ENCODE measurements around the gene RFT1. TPM values are rescaled to one million over a fixed set of nuclear protein-coding genes. Genes with fewer than 3 reads are reported as not detected.

Gene RFT1
- total RNA-seq, 4 donors from 2014 or later = 6.8 to 10.3 (median 9.0) TPM

DNA sequence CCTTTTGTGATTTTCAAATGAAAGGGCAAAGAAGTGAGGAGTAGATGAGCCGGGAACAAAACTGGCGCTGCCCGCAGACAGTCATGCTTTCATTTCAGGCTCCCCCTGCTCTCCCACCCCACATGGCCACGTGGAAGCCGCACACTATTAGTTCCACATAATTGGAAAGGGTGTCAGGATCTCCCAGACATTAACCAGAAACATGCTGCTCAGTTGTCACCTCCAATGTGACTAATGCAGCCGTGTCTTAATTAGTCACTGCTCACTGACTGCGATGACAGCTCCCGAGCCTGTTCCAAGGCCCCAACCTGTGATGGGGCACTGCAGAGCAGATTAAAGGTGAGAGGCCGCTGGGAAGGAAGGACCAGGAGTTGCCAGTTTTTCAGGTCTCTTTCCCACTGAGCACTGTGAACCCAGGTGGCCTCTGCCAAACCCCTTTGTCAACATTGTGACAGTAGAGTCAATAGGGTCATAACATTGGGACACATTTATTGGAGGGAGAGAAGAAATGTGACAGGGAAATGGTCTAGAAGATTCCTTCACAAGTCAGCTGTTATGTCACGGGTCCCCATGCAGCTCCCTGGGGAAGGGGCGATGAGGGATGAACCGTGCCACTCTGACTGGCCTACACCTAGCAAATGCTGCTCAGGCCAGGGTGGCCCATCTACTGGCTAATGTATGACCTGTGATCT, 45.8 kb downstream of the RFT1 start:
- 64% methylated on average over 11 of the region's 12 CpGs for WGBS
- intact Hi-C loops (cut with DNase I) = no loop called here
- Histone ChIP-seq H3K4me1 (peaks cover 0 to 16% (median 14%) of the 10 kb centered on the region in 4 donors), H3K4me3 (no peak overlapping the region), H3K36me3 (peaks cover 0 to 27% (median 4%) of the 10 kb centered on the region in 4 donors), H3K27ac (replicated peaks in 1 of 4) (no peak overlapping the region), H3K27me3 (no peaks in the 10 kb centered on the region), H3K9me3 (no peaks in the 10 kb centered on the region)
- TF ChIP-seq EP300 (IDR thresholded peaks at IDR 0.05) (no peak), POLR2AphosphoS5 (IDR thresholded peaks at IDR 0.05) (no peak), CTCF (IDR thresholded peaks at IDR 0.05) (no peak), POLR2A (IDR thresholded peaks at IDR 0.05; ENCODE audit: low read depth) (no peak)
- DNase-seq (ENCODE audit: extremely low spot score) = no peak

GRCh38 chr3:53083949-53084309, 46.3 kb downstream of the RFT1 start:
- DNase-seq (ENCODE audit: extremely low spot score) = no peak
- intact Hi-C loops (cut with DNase I) = no loop called here

GRCh38 chr3:53083521-53083920, 46.7 kb downstream of the RFT1 start:
- H3K27ac ChIP-seq (replicated peaks in 1 of 4) = no peak overlapping the region
- WGBS = 47% methylated on average over 8 of the region's 8 CpGs
- peaks cover 0 to 16% (median 14%) of the 10 kb centered on the region in 4 donors for H3K4me1 ChIP-seq

More at GRCh38 chr3:53083949-53084309, 46.3 kb downstream of the RFT1 start:
- 81% methylated on average over 3 of the region's 3 CpGs for WGBS
- Histone ChIP-seq H3K27me3 (no peaks in the 10 kb centered on the region), H3K4me3 (no peak overlapping the region), H3K4me1 (peaks cover 0 to 16% (median 14%) of the 10 kb centered on the region in 4 donors), H3K27ac (replicated peaks in 1 of 4) (no peak overlapping the region), H3K36me3 (peaks cover 0 to 22% (median 4%) of the 10 kb centered on the region in 4 donors), H3K9me3 (no peaks in the 10 kb centered on the region)
- TF ChIP-seq POLR2A (IDR thresholded peaks at IDR 0.05; ENCODE audit: low read depth) = no peak

DNA sequence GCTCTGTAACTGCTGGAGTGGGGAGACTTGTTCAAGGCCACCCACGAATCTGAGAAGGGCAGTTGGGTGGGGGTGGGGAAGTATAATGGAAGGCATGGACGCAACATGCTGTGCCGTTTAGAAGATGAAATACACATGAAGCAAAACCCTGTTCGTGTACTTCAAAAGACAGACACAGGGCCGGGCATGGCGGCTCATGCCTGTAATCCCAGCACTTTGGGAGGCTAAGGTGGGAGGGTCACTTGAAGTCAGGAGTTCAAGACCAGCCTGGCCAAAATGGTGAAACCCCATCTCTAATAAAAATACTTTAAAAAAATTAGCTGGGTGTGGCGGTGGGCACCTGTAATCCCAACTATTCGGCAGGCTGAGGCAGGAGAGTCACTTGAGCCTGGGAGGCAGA, 47.5 kb downstream of the RFT1 start:
- WGBS = 82% methylated on average over 7 of the region's 8 CpGs
- intact Hi-C loops (cut with DNase I) = no loop called here
- DNase-seq (ENCODE audit: extremely low spot score) = no peak

More at GRCh38 chr3:53083521-53083920, 46.7 kb downstream of the RFT1 start:
- peaks cover 0 to 18% (median 4%) of the 10 kb centered on the region in 4 donors for H3K36me3 ChIP-seq
- intact Hi-C loops (cut with DNase I) = no loop called here
- H3K9me3 ChIP-seq = no peaks in the 10 kb centered on the region
- TF ChIP-seq POLR2AphosphoS5 (IDR thresholded peaks at IDR 0.05) = no peak
- TF ChIP-seq CTCF (IDR thresholded peaks at IDR 0.05) = no peak
- TF ChIP-seq POLR2A (IDR thresholded peaks at IDR 0.05; ENCODE audit: low read depth) = no peak
- TF ChIP-seq EP300 (IDR thresholded peaks at IDR 0.05) = no peak
- no peak overlapping the region for H3K4me3 ChIP-seq
- no peaks in the 10 kb centered on the region for H3K27me3 ChIP-seq
- DNase-seq (ENCODE audit: extremely low spot score) = no peak

More for the DNA sequence above, 47.5 kb downstream of the RFT1 start:
- Histone ChIP-seq H3K4me3 (no peak overlapping the region), H3K4me1 (peaks cover 0 to 16% (median 14%) of the 10 kb centered on the region in 4 donors), H3K27me3 (no peaks in the 10 kb centered on the region), H3K9me3 (no peaks in the 10 kb centered on the region), H3K27ac (replicated peaks in 1 of 4) (no peak overlapping the region), H3K36me3 (peaks cover 0 to 18% (median 5%) of the 10 kb centered on the region in 4 donors)
- no peak for TF ChIP-seq CTCF (IDR thresholded peaks at IDR 0.05)
- no peak for TF ChIP-seq POLR2AphosphoS5 (IDR thresholded peaks at IDR 0.05)
- TF ChIP-seq POLR2A (IDR thresholded peaks at IDR 0.05; ENCODE audit: low read depth) = no peak
- TF ChIP-seq EP300 (IDR thresholded peaks at IDR 0.05) = no peak

Measured in esophagus muscularis mucosa (tissue), 4 donors.